Cardiac fibroblast (primary cell): ENCODE measurements around the gene LDHD.

Source experiments
- DNase-seq, 2 donors: peaks; one replicate each; pipeline versions ENCODE4 v3.0.0 to v3.0.0-alpha.2; 2010; ENCODE audit warnings: low read depth in 2 of 2
- H3K4me3 ChIP-seq, 2 donors: replicated peaks in 1 of 2; 1 replicate in 1 of 2; 2 replicates in 1 of 2; pipeline ENCODE4 v1.5.1; 2011; ENCODE audit warnings: low read depth in 2 of 2, low read length in 2 of 2, mild to moderate bottlenecking in 2 of 2, moderate library complexity in 1 of 2
- TF ChIP-seq, protein P1 (sequence below): IDR thresholded peaks from one replicate; pipeline ENCODE4 v1.5.1; 2011; ENCODE audit warnings: low read depth, mild to moderate bottlenecking, low read length, inconsistent platforms

LDHD gene

GRCh38 chr16:75073545-75074303 is 42.9 kb downstream of the LDHD start:
- no peak for DNase-seq
- TF ChIP-seq, protein P1, sequence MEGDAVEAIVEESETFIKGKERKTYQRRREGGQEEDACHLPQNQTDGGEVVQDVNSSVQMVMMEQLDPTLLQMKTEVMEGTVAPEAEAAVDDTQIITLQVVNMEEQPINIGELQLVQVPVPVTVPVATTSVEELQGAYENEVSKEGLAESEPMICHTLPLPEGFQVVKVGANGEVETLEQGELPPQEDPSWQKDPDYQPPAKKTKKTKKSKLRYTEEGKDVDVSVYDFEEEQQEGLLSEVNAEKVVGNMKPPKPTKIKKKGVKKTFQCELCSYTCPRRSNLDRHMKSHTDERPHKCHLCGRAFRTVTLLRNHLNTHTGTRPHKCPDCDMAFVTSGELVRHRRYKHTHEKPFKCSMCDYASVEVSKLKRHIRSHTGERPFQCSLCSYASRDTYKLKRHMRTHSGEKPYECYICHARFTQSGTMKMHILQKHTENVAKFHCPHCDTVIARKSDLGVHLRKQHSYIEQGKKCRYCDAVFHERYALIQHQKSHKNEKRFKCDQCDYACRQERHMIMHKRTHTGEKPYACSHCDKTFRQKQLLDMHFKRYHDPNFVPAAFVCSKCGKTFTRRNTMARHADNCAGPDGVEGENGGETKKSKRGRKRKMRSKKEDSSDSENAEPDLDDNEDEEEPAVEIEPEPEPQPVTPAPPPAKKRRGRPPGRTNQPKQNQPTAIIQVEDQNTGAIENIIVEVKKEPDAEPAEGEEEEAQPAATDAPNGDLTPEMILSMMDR = no peak
- no peak overlapping the region for H3K4me3 ChIP-seq

DNA sequence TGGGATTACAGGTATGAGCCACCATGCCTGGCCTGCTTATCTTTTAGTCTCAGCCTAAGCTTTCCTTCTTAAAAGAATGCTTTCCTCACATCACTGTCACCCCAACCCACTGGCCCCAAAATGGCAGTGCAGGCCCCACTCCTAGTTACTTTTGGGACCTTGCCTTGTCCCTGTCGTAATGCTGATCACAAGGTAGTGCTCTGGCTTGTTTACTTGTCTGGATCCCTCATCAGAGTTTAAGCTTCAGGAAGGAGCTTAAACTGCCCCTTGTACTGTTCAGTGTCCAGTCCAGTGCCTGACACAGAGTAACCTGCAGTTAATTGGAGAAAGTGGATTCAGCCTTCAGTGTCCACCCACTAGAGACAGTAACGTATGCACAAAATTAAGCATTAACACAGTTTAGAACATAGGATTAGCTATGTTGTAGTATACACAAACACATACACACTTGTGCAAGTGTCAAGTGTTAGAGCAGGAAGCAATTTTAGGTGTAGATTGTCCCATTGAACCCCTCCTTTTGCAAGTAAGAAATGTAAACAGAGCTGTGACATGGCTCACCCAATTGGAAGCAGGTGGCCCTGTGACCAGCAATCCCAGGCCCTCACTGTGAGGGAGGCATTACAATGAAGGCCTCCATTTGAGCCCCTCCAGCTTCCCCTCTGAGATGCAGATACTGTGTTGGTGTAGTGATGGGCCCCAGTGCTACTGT is 44.2 kb downstream of the LDHD start:
- no peak overlapping the region for H3K4me3 ChIP-seq
- TF ChIP-seq, protein P1 = no peak
- DNase-seq = no peak

- no peak overlapping the region for H3K4me3 ChIP-seq
- TF ChIP-seq, protein P1 = no peak
- no peak for DNase-seq
Observed at GRCh38 chr16:75071621-75072020, 45.0 kb downstream of the LDHD start.

GRCh38 chr16:75070012-75070841 is 46.4 kb downstream of the LDHD start:
- DNase-seq = no peak
- H3K4me3 ChIP-seq = no peak overlapping the region
- TF ChIP-seq, protein P1 = no peak

DNA sequence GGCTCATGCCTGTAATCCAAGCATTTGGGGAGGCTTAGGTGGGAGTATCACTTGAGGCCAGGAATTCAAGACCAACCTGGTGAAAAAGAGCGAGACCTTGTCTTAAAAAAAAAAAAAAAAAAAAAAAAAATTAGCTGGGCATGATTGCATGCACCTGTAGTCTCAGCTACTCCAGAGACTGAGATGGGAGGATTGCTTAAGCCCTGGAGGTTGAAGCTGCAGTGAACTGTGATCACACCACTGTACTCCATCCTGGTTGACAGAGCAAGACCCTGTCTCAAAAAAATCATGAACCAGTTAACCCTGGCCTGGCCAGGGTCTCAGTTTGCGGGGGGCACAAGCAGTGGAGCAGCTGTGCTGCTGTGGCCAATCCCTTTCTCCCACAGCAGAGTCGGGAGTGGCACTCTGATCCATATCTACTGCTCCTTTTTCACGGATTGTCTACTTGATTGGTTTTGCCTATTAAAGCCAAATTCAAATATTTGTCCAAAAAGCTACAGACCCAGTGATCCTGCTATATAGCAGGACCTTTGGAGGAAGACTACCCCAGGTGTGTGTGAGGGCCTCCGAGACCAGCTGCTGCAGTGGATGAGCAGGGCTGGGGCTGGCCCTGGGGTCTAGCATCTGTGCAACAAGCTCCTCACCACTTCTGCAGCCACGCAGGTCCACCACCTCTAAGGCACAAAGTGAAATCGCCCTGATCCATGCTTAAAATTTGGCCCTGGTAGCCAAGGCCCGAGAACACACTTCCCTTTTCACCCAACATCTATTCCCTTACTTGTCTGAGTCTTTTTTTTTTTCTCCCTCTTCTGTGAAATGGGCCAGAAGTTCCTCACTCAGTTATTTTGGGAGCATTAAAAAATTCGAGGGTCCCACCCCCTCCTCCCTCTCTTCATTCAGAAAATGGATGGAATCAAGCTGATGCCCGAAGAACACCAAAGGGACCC is 48.2 kb downstream of the LDHD start:
- TF ChIP-seq, protein P1 = no peak
- H3K4me3 ChIP-seq = no peak overlapping the region
- DNase-seq = no peak
